Measurements from ENCODE around the gene SMARCB1.

Gene SMARCB1

DNA sequence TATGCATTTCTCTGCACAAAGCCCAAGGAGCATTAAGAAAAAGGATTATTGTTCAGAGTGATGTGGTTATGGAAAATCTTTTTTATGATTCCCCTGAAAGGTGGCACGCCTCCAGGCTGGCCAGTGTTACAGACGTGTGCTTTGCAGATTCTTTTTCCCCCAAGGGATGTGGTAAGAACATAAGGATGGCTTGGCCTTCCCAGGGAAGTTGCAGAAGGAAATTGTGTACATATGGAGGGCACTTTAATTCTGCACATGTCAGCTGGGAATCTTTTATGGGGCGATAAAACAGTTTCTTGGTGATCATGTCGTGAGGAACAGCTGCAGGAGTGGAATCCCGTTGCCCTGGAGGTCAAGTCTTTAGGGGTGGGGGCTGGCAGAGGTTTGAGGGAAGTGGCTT is 9.7 kb downstream of the SMARCB1 start:
- no peak for TF ChIP-seq ZFX (IDR thresholded peaks at IDR 0.05; ENCODE audit: borderline replicate concordance)
- TF ChIP-seq, protein P1, sequence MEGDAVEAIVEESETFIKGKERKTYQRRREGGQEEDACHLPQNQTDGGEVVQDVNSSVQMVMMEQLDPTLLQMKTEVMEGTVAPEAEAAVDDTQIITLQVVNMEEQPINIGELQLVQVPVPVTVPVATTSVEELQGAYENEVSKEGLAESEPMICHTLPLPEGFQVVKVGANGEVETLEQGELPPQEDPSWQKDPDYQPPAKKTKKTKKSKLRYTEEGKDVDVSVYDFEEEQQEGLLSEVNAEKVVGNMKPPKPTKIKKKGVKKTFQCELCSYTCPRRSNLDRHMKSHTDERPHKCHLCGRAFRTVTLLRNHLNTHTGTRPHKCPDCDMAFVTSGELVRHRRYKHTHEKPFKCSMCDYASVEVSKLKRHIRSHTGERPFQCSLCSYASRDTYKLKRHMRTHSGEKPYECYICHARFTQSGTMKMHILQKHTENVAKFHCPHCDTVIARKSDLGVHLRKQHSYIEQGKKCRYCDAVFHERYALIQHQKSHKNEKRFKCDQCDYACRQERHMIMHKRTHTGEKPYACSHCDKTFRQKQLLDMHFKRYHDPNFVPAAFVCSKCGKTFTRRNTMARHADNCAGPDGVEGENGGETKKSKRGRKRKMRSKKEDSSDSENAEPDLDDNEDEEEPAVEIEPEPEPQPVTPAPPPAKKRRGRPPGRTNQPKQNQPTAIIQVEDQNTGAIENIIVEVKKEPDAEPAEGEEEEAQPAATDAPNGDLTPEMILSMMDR (IDR thresholded peaks at IDR 0.05): no peak
- H3K27ac ChIP-seq: no peak overlapping the region

DNA sequence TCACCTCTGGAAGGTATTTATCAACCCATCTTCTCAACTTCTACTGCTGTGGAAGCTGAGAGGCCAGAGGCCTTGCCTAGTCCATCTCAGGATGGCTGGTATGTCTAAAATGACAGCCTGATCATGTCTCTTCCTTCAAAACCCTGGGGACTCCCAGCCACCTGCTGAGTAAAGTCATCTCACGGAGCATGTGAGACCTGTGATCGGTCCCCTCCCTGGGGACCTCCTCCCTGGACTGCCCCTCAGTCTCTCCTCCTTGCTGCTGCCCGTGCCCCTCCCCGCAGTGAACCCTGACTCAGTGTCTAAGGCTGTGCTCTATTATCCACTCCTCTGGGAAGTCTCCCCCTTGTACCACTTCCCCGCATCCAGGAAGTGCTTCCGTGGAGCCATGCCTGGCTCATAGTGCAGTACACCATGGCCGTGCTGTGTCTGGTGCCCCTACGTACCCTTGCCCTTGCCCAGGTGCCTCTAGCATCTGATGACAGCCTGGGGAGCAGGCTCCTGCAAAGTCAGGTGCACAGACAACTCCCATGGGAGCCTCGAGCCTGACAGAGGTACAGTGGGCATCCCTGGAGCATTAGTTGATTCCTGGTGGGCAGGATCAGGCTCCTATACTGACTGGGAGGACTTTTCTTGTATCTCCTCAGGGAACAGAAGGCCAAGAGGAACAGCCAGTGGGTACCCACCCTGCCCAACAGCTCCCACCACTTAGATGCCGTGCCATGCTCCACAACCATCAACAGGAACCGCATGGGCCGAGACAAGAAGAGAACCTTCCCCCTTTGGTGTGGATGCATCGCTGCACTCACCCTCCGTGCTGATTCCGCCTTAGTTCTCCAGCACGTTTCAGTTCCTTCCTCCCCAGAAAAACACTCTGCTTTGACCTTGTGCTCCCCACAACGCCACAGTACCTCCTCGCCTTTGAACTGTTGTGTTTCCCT is 13.8 kb downstream of the SMARCB1 start:
- H3K27ac ChIP-seq: no peak overlapping the region
- TF ChIP-seq ZFX (IDR thresholded peaks at IDR 0.05; ENCODE audit: borderline replicate concordance): no peak
- TF ChIP-seq, protein P1 (IDR thresholded peaks at IDR 0.05): no peak

DNA sequence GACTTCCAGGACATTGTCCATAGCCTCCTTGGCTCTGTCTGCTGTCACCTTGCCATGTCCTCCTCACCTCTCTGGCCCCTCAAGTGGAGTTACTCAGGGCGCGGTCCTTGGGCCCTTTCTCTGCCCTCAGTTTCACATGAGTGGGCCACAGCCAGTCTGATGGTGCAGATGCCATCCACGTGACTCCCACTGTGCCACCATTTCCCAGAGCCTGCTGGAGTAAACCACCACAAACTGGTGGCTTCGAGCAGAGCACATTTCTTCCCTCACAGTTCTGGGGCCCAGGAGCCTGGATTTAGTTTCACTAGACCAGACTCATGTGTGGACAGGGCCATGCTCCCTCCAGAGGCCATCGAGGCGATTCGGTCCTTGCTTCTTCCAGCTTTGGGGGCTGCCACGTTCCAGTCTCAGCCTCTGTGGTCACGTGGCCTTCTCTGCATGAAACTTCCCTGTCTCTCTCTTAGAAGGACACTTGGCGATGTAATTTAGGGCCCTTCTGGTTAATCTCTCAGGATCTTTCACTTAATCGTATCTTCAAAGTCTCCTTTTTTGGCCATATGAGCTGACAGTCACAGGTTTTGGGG is 14.6 kb downstream of the SMARCB1 start:
- no peak overlapping the region; the same call in 1 of the 2 replicates for H3K27ac ChIP-seq
- no peak for TF ChIP-seq ZFX (IDR thresholded peaks at IDR 0.05; ENCODE audit: borderline replicate concordance)
- TF ChIP-seq, protein P1 (IDR thresholded peaks at IDR 0.05): no peak

DNA sequence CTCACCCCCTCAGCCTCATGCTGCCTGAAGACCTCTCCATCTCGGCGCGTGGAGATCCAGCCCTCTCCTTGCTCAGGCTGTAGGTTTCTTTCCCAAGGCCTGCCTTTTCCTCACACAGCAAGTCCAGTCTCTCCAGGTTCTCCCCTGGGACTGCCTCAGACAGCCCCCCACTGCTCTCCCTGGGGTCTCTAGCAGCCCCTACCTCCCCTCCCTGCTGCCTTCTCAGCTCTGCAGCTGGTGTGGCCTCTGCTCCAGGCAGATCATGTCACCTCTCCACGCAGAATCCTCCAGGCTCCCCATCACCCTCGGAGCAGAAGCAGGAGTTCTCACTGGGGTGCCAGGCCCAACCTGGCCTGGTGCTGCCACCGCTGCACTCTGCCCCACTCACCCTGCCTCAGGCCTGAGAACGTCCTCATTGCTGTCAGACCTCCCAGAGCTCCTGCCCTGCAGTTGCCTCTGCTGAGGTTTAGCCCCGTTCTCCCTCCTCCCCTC is 15.2 kb downstream of the SMARCB1 start:
- no peak overlapping the region; the same call in 1 of the 2 replicates for H3K27ac ChIP-seq
- TF ChIP-seq ZFX (IDR thresholded peaks at IDR 0.05; ENCODE audit: borderline replicate concordance): no peak
- TF ChIP-seq, protein P1 (IDR thresholded peaks at IDR 0.05): no peak

DNA sequence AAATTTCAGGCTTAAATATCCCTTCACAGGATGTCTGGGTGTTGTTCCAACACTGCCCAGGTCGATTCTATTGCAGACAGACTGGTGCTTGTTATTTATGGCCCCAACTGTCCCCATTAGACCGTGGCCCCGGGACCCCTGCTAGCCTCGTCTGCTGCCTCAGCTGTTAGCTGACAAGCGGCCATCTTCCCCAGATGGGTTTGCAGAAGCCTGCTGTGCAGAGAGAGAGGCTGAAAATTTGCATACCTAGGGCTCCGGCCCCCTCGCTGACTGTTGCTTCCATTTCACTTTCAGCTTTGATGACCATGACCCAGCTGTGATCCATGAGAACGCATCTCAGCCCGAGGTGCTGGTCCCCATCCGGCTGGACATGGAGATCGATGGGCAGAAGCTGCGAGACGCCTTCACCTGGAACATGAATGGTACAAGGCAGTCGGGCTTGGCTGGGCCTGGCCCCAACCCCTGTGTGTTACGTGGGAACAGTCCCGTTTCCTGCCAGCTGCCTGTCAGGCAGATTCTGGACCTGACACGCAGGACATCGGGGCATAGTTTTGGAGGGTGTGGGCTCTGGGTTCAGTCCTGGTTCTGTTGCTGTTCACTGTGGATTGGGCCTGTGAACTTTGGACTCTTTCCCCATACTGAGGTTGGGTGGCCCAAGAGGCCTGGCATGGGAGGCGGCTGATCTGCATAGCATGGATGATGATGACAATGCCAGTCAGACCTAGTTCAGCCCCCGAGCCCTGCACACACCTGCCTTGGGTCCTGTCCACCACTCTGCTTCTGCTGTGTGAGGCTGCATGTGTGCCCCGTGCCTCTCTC is 16.4 kb downstream of the SMARCB1 start:
- TF ChIP-seq, protein P1 (IDR thresholded peaks at IDR 0.05): no peak
- no peak for TF ChIP-seq ZFX (IDR thresholded peaks at IDR 0.05; ENCODE audit: borderline replicate concordance)
- H3K27ac ChIP-seq: no peak overlapping the region

DNA sequence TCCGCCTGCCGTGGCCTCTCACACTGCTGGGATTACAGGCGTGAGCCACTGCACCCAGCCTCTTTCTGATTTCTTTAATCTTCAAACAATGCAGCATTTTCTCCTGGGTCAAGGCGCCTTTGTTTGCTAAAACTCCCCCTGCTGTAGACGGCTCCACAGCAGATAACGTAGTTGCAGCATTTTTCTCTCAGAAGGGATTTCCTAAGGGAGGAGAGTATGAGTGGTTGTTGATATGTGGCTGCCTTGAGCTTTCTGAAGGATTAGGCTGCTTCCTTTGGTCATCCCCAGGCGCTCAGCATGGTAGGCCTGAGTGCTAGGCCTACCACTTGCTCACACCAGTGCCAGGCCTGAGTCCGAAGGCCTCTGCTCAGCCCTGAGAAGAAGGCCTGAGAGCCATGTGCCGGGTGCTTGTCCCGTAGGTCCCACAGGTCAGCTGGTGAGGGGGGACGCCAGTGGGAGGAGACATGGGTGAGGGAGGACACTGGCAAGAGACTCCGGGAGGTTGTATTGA is 18.1 kb downstream of the SMARCB1 start:
- no peak for TF ChIP-seq ZFX (IDR thresholded peaks at IDR 0.05; ENCODE audit: borderline replicate concordance)
- TF ChIP-seq, protein P1 (IDR thresholded peaks at IDR 0.05): no peak
- H3K27ac ChIP-seq: no peak overlapping the region
